GM19455 (cell line): ENCODE measurements around the gene ITGA8.

Experiments used
- ATAC-seq: cut with Tn5 transposase; IDR thresholded peaks from one replicate; pipeline ENCODE4 v1.9.1; 2021; ENCODE audit not compliant: unreplicated experiment

Gene ITGA8

GRCh38 chr10:15472431-15473395, 247.0 kb downstream of the ITGA8 start:
- no peak for ATAC-seq

GRCh38 chr10:15472008-15472407, 247.7 kb downstream of the ITGA8 start:
- ATAC-seq = no peak

DNA sequence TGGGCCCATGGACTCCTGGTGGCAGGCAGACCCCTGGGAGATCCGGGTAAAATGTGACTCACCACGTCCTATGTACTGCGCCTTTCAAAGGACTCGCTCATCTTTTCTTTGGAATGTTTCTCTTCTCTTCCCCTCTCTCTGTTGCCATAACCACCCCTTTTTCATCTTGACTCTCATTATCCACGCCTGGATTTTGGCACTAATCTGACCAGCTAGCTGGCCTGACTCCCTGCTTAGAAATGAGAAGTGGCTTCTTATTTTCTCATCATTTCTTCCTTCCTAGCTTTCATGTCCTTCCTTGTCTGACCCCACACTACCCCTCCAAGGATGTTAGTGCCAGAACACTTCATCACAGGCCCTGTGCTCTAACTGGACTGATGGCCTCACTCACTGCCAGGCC, 250.6 kb downstream of the ITGA8 start:
- ATAC-seq = no peak

GRCh38 chr10:15464381-15464780, 255.3 kb downstream of the ITGA8 start:
- no peak for ATAC-seq
